GM12878 (cell line): ENCODE results near the gene OR13C2. TPM values are rescaled to one million over a fixed set of nuclear protein-coding genes. Genes with fewer than 3 reads are reported as not detected.
A peak's percentile ranks its signal among the peaks of the same experiment; 100 is the strongest.

Experiments used
- CHD1 ChIP-seq: IDR thresholded peaks from 2 replicates; pipeline ENCODE4 v1.6.1; 2012; ENCODE audit warnings: low read depth, low read length, improper control_type of control experiment
- EED ChIP-seq: sonication (generic); IDR thresholded peaks from 2 replicates; pipeline ENCODE4 v1.6.1; 2016; ENCODE audit warnings: antibody characterized with exemption, low read depth
- ESRRA ChIP-seq: IDR thresholded peaks from 2 replicates; pipeline ENCODE4 v1.6.1; 2012; ENCODE audit warnings: mild to moderate bottlenecking, low read length, improper control_type of control experiment
- LARP7 ChIP-seq: fragments of 450-650 bp; IDR thresholded peaks from 2 replicates; pipeline ENCODE4 v1.6.1; 2017; ENCODE audit warnings: mild to moderate bottlenecking
- MEF2A ChIP-seq: IDR thresholded peaks from 2 replicates; pipeline ENCODE4 v1.6.1; 2011; ENCODE audit warnings: low read depth, mild to moderate bottlenecking, low read length, moderate library complexity; ENCODE audit not compliant: insufficient read depth
- MTA2 ChIP-seq: fragments of 450-650 bp; IDR thresholded peaks from 2 replicates; pipeline ENCODE4 v1.6.1; 2016; ENCODE audit warnings: low read depth, mild to moderate bottlenecking, moderate library complexity
- NFIC ChIP-seq: IDR thresholded peaks from 2 replicates; pipeline ENCODE4 v1.6.1; 2012; ENCODE audit warnings: low read depth, mild to moderate bottlenecking, inconsistent platforms, low read length, moderate library complexity
- POLR2AphosphoS2 ChIP-seq: IDR thresholded peaks from 2 replicates; pipeline ENCODE4 v1.6.1; 2011; ENCODE audit warnings: low read depth, mild to moderate bottlenecking, low read length, improper control_type of control experiment, moderate library complexity
- RB1 ChIP-seq: fragments of 450-650 bp; formaldehyde crosslinking; IDR thresholded peaks from 2 replicates; pipeline ENCODE4 v1.6.1; 2017; ENCODE audit warnings: mild to moderate bottlenecking, borderline replicate concordance
- RFX5 ChIP-seq: IDR thresholded peaks from 2 replicates; pipeline ENCODE4 v1.6.1; 2011; ENCODE audit warnings: low read depth, low read length, improper control_type of control experiment
- SP1 ChIP-seq: IDR thresholded peaks from one replicate; pipeline ENCODE4 v1.6.1; 2011; ENCODE audit warnings: low read depth, low read length
- ZNF207 ChIP-seq: fragments of 450-650 bp; IDR thresholded peaks from 2 replicates; pipeline ENCODE4 v1.6.1; 2014; ENCODE audit warnings: antibody characterized with exemption, mild to moderate bottlenecking, borderline replicate concordance
- ZNF217 ChIP-seq: fragments of 450-650 bp; IDR thresholded peaks from 2 replicates; pipeline ENCODE4 v1.6.1; 2017; ENCODE audit warnings: antibody characterized with exemption, mild to moderate bottlenecking
- ZNF622 ChIP-seq: fragments of 450-650 bp; IDR thresholded peaks from 2 replicates; pipeline ENCODE4 v1.6.1; 2017; ENCODE audit warnings: mild to moderate bottlenecking, inconsistent platforms
- polyA plus RNA-seq, 11 experiments: library from polyadenylated mRNA; depleted of rRNA in 4 of 11; unstranded in 6 of 11; stranded (reverse) in 5 of 11; fragments of >200 nt; fragmentation: Nextera tagmentation in 4 of 11; fragmentation: Illumina TruSeq in 1 of 11; extraction: Ambion mirVana in 4 of 11; extraction: Trizol in 1 of 11; gene quantifications; 1 replicate in 1 of 11; 2 replicates in 10 of 11; pipeline versions ENCODE4 v1.2.1 to v1.2.3, GENCODE V29; 2011 to 2016; ENCODE audit warnings: inconsistent platforms in 2 of 11, missing spikeins in 2 of 11, low read depth in 1 of 11
- total RNA-seq, 4 experiments: library from RNA; depleted of rRNA in 3 of 4; stranded (reverse); fragments of >200 nt in 3 of 4; fragmentation: Illumina TruSeq in 1 of 4; extraction: Trizol in 1 of 4; gene quantifications; 2 replicates each; pipeline versions ENCODE4 v1.2.1 to v1.2.3, GENCODE V29; 2013 to 2021
- TF ChIP-seq, protein P1 (sequence below): IDR thresholded peaks from 2 replicates; pipeline ENCODE4 v1.6.1; 2012; ENCODE audit warnings: mild to moderate bottlenecking, low read depth, low read length
- TF ChIP-seq, protein P2 (sequence below): fragments of 450-650 bp; formaldehyde crosslinking; IDR thresholded peaks from 2 replicates; pipeline ENCODE4 v1.4.0; 2020; ENCODE audit warnings: mild to moderate bottlenecking, moderate library complexity
- TF ChIP-seq, protein P3 (sequence below): fragments of 450-650 bp; formaldehyde crosslinking; IDR thresholded peaks from 2 replicates; pipeline ENCODE4 v1.5.0; 2022; ENCODE audit warnings: mild to moderate bottlenecking, missing genetic modification characterization
- TF ChIP-seq, protein P4 (sequence below): fragments of 450-650 bp; formaldehyde crosslinking; IDR thresholded peaks from 2 replicates; pipeline ENCODE4 v1.4.0; 2022; ENCODE audit warnings: mild to moderate bottlenecking, moderate library complexity

OR13C2 gene
- total and polyA plus RNA-seq, 10 of the 15 experiments (the other 5 are each of a cell fraction or from before 2014, with no cell fraction given), result 0.11 TPM; not detected in 9

DNA sequence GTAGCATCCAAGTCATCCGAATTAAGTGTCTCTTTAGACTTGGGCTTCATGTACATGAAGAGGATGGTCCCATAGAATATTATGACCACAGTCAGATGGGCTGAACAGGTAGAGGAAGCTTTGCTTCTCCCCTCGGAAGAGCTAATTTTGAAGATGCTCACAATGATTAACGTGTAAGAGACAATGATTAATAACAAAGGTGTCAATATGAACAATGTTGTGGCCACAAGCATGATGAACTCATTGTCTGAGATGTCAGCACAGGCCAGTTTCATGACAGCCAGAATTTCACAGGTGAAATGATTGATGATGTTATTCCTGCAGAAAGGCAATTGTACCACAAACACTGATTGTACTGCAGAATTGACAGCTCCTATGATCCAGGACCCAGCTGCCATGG lies 626 bp downstream of the OR13C2 start (continued):
- TF ChIP-seq, protein P1, sequence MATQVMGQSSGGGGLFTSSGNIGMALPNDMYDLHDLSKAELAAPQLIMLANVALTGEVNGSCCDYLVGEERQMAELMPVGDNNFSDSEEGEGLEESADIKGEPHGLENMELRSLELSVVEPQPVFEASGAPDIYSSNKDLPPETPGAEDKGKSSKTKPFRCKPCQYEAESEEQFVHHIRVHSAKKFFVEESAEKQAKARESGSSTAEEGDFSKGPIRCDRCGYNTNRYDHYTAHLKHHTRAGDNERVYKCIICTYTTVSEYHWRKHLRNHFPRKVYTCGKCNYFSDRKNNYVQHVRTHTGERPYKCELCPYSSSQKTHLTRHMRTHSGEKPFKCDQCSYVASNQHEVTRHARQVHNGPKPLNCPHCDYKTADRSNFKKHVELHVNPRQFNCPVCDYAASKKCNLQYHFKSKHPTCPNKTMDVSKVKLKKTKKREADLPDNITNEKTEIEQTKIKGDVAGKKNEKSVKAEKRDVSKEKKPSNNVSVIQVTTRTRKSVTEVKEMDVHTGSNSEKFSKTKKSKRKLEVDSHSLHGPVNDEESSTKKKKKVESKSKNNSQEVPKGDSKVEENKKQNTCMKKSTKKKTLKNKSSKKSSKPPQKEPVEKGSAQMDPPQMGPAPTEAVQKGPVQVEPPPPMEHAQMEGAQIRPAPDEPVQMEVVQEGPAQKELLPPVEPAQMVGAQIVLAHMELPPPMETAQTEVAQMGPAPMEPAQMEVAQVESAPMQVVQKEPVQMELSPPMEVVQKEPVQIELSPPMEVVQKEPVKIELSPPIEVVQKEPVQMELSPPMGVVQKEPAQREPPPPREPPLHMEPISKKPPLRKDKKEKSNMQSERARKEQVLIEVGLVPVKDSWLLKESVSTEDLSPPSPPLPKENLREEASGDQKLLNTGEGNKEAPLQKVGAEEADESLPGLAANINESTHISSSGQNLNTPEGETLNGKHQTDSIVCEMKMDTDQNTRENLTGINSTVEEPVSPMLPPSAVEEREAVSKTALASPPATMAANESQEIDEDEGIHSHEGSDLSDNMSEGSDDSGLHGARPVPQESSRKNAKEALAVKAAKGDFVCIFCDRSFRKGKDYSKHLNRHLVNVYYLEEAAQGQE, result no peak
- TF ChIP-seq EED, result no peak
- no peak for TF ChIP-seq MEF2A
- TF ChIP-seq RFX5, result no peak
- TF ChIP-seq RB1, result no peak
- TF ChIP-seq POLR2AphosphoS2, result no peak
- TF ChIP-seq CHD1, result no peak
- TF ChIP-seq ESRRA, result no peak
- TF ChIP-seq MTA2, result peak; percentile 80
- no peak for TF ChIP-seq ZNF622
- TF ChIP-seq, protein P2, sequence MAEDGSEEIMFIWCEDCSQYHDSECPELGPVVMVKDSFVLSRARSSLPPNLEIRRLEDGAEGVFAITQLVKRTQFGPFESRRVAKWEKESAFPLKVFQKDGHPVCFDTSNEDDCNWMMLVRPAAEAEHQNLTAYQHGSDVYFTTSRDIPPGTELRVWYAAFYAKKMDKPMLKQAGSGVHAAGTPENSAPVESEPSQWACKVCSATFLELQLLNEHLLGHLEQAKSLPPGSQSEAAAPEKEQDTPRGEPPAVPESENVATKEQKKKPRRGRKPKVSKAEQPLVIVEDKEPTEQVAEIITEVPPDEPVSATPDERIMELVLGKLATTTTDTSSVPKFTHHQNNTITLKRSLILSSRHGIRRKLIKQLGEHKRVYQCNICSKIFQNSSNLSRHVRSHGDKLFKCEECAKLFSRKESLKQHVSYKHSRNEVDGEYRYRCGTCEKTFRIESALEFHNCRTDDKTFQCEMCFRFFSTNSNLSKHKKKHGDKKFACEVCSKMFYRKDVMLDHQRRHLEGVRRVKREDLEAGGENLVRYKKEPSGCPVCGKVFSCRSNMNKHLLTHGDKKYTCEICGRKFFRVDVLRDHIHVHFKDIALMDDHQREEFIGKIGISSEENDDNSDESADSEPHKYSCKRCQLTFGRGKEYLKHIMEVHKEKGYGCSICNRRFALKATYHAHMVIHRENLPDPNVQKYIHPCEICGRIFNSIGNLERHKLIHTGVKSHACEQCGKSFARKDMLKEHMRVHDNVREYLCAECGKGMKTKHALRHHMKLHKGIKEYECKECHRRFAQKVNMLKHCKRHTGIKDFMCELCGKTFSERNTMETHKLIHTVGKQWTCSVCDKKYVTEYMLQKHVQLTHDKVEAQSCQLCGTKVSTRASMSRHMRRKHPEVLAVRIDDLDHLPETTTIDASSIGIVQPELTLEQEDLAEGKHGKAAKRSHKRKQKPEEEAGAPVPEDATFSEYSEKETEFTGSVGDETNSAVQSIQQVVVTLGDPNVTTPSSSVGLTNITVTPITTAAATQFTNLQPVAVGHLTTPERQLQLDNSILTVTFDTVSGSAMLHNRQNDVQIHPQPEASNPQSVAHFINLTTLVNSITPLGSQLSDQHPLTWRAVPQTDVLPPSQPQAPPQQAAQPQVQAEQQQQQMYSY (CRISPR knock-in tag), result no peak
- no peak for TF ChIP-seq SP1
- no peak for TF ChIP-seq LARP7
- TF ChIP-seq ZNF207, result no peak
- TF ChIP-seq ZNF217, result no peak
- TF ChIP-seq, protein P3, sequence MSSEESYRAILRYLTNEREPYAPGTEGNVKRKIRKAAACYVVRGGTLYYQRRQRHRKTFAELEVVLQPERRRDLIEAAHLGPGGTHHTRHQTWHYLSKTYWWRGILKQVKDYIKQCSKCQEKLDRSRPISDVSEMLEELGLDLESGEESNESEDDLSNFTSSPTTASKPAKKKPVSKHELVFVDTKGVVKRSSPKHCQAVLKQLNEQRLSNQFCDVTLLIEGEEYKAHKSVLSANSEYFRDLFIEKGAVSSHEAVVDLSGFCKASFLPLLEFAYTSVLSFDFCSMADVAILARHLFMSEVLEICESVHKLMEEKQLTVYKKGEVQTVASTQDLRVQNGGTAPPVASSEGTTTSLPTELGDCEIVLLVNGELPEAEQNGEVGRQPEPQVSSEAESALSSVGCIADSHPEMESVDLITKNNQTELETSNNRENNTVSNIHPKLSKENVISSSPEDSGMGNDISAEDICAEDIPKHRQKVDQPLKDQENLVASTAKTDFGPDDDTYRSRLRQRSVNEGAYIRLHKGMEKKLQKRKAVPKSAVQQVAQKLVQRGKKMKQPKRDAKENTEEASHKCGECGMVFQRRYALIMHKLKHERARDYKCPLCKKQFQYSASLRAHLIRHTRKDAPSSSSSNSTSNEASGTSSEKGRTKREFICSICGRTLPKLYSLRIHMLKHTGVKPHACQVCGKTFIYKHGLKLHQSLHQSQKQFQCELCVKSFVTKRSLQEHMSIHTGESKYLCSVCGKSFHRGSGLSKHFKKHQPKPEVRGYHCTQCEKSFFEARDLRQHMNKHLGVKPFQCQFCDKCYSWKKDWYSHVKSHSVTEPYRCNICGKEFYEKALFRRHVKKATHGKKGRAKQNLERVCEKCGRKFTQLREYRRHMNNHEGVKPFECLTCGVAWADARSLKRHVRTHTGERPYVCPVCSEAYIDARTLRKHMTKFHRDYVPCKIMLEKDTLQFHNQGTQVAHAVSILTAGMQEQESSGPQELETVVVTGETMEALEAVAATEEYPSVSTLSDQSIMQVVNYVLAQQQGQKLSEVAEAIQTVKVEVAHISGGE (CRISPR knock-in tag), result no peak
- no peak for TF ChIP-seq NFIC
- TF ChIP-seq, protein P4, sequence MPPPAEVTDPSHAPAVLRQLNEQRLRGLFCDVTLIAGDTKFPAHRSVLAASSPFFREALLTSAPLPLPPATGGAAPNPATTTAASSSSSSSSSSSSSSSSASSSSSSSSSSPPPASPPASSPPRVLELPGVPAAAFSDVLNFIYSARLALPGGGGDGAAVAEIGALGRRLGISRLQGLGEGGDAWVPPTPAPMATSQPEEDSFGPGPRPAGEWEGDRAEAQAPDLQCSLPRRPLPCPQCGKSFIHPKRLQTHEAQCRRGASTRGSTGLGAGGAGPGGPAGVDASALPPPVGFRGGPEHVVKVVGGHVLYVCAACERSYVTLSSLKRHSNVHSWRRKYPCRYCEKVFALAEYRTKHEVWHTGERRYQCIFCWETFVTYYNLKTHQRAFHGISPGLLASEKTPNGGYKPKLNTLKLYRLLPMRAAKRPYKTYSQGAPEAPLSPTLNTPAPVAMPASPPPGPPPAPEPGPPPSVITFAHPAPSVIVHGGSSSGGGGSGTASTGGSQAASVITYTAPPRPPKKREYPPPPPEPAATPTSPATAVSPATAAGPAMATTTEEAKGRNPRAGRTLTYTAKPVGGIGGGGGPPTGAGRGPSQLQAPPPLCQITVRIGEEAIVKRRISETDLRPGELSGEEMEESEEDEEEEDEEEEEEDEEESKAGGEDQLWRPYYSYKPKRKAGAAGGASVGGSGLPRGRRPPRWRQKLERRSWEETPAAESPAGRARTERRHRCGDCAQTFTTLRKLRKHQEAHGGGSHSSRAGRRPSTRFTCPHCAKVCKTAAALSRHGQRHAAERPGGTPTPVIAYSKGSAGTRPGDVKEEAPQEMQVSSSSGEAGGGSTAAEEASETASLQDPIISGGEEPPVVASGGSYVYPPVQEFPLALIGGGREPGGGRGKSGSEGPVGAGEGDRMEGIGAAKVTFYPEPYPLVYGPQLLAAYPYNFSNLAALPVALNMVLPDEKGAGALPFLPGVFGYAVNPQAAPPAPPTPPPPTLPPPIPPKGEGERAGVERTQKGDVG (CRISPR knock-in tag), result no peak
